ENCODE measurements around the gene TRPM4.
"Not testable (repeated sequence)": the region's sequence is repeated elsewhere in the genome, so short reads cannot be mapped to it uniquely, and the experiment has no call there.

The TRPM4 gene

DNA sequence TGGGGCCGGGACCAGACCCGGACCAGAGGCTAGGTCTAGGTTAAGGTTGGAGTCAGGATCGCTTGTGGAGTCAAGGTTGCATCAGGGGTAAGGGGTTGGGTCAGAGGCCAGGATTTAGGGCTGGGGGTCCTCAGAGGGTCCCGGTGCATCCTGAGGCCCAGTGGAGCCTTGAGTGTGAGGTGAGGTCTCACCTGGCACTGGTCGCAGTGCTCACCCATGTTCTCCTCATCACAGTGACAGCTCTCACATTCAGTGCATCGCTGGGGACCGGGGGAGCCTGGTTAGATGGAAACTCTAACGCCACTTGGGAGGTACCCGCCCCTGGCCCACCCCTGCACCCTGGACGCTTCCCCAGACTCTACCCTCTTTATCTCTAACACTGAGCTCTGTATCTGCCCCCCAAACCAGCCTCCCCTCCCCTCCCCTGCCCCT lies 5.5 kb upstream of the TRPM4 start:
- DNase-seq, result no peak

DNA sequence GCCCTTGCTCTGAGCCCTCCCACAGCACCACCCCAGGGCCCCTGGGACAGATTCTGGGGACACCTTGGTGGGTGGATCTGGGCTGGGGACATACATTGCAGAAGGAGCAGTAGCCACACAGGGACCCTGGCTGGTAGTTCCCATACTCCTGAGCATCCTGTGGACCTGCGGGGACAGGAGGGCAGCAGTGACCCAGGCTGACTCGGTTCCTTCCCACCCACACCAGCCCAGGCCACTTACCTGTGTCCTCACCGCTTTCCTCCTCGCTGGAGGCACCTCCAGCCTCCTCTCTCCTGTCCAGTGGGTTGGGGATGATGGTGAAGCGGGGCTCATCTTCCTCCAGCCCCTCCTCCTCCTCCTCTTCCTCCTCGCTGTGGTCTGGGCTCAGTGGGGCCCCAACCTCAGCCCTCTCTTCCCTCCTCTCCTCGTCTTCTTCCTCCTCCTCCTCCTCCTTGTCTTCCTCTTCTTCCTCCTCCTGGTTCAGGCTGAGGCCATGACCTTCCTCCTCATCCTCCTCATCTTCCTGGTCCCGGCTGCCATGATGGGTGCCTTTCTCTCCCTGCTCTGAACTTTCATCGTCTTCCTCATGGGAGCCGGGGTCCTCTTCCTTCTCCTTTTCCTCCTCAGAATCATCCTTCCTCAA lies 4.3 kb upstream of the TRPM4 start:
- DNase-seq, result no peak

DNA sequence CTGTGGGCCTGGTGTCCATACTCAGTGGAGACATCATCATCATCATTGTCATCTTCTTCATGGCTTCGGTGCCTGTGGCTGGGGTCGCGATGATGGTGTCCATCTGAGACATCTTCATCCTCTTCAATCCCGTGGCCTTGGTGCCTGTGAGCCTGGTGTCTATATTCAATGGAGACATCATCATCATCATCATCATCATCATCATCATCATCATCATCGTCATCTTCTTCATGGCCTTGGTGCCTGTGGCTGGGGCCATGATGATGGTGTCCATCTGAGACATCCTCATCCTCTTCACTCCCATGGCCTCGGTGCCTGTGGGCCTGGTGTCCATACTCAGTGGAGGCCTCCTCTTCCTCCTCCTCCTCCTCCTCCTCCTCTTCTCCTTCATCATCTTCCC lies 3.3 kb upstream of the TRPM4 start:
- no peak for DNase-seq

DNA sequence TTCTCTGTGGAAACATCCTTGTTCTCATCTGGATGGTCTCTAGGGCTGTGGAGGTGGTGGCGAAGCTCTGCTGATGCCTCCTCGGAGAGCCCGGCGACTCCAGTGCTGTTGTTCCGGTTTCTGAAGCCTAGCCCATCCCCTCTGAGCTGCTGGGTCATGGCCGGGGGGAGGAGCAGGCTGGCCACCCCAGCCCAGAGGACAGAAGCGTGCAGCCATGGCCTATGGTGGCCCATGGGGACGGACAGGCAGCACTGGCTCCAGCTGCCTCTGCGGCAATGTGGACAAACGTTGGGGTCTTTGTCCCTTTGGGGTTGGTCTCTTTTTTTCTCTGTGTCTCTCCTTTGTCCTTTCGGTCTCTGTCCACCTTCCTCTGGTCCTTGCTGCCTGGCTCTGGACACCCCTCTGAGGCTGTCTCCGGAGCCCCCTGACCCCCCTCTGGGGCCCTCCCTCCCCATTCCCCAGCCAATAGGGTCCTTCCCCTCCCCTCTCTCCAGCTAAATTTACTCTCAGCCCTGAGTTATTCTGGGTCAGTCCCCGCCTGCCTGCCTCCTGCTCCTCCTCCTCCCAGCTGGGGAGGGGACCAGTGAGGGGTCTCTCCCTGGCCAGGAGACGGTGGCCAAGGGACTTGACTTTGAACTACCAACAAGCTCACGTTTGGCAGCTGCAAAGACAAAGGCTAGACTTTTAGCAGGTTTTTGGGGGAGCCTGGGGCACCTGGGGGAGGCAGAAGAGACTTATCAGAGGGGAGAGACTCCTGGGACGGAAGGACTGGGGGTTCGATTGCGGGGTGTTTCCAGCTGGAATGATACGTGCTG lies 2.4 kb upstream of the TRPM4 start, which contains the start of gene HRC:
TSS of gene HRC (minus strand) at position 392 of the 815 bp plus-strand sequence. CDS start at position 233, 159 bp downstream.
- DNase-seq, result no peak

DNA sequence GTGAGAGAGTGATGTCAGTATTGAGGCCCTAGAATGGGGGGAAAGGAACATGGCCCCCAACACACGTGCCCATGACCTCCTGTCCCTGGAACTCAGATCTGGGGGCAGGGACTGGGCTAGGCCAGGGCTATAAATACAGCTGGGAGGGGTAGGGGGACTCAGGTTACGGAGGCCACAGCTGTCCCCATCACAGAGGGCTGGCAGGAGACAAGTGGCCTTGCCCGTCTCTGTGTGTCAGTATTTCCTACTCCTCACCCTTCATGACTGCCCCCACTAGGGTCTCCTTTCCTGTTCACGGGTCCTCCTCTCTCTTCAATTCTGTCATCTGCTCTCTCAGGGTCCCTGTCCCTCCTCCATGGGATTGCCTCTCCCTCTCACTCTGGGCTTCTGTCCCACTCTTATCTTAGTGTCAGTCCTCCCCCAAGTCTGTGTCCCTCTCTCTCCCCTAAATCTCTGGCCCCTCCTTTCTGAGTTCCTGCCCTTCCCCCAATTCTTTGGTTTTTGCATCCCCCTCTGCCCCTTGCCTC lies 1.7 kb upstream of the TRPM4 start:
- no peak for DNase-seq

DNA sequence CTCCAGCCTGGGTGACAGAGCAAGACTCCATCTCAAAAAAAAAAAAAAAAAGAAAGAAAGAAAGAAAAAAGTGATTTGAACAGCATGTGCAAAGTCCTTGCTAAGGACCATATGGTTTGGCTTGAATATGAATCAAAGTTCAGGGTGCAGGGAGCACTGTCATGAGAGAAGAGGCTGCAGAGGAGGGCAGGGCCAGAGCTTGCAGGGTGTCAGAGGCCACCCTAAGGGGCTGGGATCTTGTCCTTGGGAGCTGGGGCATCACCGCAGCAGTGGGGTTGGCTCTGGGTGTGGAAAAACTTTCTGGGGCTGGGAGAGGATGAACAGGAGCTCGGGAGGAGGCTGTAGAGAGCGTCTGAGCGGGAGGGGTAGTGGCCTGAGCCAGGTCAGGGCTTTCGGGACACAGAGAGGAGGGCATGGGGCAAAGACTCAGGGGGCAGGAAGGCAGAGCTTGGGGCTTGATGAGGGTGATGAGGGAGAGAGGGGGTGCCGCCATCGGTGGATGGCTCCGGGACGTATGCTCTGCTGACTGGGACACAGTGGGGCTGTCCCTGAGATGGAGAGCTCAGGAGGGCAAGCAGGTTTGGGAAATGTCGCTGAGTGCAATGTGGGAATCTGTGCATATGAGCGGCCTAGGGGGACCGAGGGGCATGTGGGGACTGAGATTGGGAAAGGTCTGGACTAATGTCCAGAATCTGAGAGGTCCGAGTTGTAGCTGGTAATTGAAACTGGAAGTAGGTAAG lies 3.0 kb downstream of the TRPM4 start:
- no peak for DNase-seq

DNA sequence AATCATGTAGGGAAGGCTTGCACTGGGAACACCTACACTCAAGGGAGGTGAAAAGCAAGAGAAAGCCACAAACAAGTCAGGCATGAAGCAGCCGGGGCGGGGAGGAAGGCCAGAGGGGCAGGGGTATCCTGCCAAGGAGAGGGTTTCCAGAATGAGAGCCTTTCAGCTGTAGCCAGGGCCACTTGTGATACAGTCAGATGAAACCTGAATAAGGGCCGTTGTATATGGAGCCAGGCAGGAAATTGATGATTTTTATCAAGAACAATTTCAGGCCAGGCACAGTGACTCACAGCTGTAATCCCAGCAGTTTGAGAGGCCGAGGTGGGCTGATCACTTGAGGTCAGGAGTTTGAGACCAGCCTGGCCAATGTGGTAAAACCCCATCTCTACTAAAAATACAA lies 4.4 kb downstream of the TRPM4 start:
- no peak for DNase-seq

DNA sequence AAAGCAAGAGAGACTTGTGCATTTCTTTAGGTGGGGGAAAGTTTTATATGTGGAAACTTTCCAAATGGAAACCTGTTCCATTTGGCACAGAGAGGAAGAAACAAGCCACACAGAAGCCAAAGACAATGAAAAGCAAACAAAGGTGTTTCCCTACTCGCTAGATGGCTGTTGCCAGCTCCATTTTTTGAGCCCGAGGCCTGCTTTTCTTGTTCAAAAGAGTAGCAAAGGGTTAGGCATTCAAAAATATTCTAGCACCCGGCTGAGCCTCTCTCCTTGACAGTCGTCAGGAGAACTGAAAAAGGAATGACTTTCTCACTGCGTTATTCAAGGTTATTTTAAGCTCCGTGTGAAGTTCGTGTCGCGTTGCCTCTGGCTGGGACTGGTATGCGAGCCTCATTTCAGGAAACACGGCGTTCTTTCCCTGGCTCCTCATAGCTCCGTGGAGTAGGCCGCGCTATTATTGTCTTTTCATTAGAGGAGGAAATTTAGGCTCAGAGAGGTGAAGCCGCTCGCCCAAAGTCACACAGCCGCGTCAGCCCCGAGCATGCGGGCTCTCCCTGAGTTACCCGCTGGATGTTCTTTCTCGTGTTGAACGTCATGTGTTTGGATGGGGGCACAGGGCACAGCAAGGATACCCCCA lies 7.6 kb downstream of the TRPM4 start:
- DNase-seq, result no peak

DNA sequence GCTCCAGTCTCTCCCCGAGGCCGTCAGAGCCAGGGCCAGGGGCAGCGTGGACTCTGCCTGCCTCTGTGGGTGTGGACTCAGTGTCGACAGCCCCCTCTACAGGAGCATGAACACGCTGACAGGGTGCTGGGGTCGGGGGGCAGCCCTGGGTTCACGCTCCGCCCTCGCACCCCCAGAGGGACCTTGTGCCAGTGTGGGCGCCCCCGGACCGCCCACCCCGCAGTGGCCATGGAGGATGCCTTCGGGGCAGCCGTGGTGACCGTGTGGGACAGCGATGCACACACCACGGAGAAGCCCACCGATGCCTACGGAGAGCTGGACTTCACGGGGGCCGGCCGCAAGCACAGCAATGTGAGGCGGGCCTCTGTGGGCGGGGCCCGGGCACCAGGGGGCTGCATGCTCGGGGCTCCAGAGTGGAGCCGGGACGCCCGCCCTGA lies 8.3 kb downstream of the TRPM4 start:
- DNase-seq, result no peak

DNA sequence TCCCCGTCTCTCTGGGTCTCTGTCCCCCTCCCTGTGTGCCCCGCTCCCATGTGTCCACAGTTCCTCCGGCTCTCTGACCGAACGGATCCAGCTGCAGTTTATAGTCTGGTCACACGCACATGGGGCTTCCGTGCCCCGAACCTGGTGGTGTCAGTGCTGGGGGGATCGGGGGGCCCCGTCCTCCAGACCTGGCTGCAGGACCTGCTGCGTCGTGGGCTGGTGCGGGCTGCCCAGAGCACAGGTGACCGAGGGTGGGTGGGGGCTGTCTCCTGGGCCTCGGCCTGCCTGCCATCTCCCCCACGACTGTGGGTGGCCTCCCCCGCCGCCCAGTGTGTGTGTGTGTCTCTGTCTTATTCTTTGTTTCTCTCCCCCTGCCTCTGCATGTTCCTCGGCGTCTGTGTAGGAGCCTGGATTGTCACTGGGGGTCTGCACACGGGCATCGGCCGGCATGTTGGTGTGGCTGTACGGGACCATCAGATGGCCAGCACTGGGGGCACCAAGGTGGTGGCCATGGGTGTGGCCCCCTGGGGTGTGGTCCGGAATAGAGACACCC lies 10.3 kb downstream of the TRPM4 start:
- no peak for DNase-seq

DNA sequence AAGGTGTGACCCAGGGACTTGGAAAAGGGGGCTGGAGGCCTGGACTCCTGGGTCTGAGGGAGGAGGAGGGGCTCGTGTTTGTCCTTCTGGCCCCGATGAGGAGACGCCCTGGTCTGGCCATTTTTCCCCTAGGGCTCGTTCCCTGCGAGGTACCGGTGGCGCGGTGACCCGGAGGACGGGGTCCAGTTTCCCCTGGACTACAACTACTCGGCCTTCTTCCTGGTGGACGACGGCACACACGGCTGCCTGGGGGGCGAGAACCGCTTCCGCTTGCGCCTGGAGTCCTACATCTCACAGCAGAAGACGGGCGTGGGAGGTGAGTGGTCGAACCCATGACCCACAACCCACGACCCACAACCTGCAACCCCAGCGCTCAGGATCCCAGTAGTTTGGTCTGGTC lies 10.8 kb downstream of the TRPM4 start:
- no peak for DNase-seq

DNA sequence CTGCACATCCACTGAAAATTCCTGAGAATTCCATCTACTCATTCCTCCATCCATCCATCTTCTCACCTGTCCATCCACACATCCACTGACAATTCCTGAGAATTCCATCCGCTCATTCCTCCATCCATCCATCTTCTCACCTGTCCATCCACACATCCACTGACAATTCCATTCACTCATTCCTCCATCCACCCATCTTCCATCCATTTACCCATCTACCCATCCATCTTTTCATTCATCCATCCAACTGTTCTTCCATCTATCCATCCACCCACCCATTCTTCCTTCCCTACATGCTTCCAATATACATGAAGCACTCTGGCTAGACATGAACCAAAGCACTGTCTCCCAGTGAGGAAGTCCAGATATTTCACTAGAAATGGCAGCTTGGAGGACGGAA lies 15.6 kb downstream of the TRPM4 start:
- no peak for DNase-seq

DNA sequence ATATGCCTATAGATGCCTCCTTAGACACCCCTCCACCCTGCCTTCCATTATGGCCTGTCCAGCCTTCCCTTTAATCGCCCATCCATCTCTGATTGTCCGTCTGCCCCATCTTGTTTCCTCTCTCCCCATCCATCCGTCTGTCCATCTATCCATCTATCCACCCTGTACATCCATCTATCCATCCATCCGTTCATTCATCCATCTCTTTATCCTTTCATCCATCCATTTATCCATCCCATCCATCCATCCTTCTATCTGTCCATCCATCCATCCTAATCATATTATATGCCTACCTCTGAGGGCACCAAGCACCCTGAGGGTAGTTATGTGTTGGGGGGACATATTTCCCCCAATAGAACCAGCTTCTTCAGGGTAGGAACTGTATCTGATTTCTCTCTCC lies 23.1 kb downstream of the TRPM4 start:
- no peak for DNase-seq

DNA sequence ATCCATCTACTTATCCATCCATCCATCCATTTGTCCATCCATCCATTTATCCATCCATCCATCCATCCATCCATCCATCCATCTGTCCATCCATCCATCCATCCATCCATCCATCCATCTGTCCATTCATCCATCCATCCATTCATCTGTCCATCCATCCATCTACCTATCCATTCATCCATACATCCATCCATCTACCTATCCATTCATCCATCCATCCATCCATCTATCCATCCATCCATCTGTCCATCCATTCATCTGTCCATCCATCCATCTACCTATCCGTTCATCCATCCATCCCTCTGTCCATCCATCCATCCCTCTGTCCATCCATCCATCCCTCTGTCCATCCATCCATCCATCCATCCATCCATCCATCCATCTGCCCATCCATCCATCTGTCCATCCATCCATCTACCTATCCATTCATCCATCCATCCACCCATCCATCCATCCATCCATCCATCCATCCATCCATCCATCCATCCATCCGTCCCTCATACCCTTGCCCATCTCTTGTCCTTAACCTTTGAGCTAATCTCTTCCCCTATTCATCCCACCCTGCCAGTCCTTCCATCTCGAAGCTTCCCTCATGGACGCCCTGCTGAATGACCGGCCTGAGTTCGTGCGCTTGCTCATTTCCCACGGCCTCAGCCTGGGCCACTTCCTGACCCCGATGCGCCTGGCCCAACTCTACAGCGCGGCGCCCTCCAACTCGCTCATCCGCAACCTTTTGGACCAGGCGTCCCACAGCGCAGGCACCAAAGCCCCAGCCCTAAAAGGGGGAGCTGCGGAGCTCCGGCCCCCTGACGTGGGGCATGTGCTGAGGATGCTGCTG lies 24.6 kb downstream of the TRPM4 start:
- not testable (repeated sequence) for DNase-seq

DNA sequence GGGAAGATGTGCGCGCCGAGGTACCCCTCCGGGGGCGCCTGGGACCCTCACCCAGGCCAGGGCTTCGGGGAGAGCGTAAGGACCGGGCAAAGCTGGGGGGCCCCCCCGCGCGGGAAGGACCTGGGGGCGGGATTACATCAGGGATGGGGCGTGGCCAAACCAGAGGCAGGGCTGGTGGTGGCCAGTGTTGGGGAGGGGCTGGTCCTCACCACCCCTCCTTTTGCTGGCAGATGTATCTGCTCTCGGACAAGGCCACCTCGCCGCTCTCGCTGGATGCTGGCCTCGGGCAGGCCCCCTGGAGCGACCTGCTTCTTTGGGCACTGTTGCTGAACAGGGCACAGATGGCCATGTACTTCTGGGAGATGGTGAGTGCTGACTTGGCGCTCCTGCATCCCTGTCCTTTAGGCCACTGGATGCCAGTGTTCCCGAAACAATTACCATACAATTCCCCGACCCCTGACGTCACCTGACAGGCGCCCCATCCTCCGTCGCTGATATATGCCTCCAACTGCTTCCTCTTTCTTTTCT lies 25.3 kb downstream of the TRPM4 start:
- DNase-seq, result no peak

DNA sequence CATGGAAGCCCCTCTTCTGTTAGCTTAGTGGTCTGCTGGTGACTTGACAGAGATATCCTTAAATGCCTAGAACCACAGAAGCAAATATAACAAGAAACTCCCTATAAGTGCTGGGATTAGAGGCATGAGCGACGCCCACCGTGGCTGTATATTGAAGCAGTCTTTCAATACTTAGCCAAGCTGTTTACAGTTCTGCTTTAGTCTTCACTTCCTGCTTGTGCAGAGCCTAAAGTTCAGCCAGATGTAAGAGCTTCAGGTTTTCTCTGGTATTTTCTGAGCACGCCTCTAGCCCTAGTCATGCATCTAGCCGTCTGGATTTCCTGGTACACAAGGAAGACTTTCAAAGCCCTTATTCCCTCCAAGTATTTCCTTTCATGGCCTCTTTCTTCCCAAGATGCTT lies 28.5 kb downstream of the TRPM4 start:
- DNase-seq, result no peak

DNA sequence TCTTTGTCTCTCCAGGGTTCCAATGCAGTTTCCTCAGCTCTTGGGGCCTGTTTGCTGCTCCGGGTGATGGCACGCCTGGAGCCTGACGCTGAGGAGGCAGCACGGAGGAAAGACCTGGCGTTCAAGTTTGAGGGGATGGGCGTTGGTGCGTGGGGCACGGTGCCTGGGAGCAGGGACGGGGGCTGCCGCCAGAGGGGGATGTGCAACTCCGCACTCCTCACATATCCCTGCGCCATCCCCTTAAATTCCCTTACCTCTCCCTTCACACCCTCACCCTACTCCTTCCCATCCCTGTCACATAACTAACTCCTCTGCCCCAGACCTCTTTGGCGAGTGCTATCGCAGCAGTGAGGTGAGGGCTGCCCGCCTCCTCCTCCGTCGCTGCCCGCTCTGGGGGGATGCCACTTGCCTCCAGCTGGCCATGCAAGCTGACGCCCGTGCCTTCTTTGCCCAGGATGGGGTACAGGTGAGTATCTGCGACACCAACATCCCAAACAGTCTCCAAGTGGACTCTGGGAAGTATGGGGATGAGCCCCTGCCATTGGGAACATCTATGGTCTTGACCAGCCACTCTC lies 31.1 kb downstream of the TRPM4 start:
- DNase-seq, result no peak

DNA sequence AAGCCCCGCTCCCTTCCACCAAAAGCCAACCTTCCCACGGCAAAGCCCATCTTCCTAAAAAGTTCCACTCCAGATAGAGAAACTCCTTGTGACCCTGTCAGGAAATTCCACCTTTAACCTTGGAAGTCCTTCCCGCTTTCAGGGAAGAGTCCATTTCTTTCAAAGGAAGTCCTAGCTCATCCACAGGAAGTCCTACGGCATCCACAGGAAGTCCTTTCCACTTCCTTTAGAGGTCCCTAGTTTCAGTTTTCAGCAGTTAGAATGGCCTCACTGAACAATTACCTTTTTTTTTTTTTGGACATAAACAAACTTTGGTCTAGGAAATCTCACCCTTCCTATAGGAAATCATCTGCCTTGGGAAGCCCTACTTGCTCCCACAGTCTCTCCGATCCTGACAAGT lies 31.7 kb downstream of the TRPM4 start:
- no peak for DNase-seq

DNA sequence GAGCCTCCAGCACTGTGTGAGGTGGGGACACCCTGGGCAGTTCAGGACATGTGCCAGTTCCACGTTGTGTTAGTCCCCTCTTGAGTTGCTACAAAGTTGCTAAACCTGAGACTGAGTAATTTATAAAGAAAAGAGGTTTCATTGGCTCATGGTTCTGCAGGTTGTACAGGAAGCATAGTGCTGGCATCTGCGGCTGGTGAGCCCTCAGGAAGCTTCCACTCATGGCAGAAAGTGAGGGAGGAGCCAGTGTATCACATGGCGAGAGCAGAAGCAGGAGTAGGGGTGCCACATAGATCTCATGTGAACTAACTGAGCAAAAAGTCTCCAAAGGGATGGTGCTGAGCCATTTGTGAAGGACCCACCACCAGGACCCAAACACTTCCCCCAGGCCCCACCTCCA lies 33.2 kb downstream of the TRPM4 start:
- no peak for DNase-seq

DNA sequence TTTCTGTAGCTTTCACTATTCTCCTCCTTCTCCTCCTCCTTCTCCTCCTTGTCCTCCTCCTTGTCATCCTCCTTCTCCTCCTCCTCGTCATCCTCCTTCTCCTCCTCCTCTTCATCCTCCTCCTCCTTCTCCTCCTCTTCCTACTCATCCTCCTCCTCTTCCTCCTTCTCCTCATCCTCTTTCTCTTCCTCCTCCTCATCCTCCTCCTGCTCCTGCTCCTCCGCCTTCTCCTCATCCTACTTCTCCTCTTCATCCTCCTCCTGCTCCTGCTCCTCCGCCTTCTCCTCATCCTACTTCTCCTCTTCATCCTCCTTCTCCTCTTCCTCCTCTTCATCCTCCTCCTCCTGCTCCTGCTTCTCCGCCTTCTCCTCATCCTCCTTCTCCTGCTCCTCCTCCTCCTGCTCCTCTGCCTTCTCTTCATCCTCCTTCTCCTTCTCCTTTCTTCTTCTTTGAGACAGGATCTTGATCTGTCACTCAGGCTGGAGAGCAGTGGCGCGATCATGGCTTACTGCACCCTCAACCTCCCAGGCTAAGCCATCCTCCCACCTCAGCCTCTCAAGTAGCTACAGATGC lies 36.3 kb downstream of the TRPM4 start:
- DNase-seq, result no peak

DNA sequence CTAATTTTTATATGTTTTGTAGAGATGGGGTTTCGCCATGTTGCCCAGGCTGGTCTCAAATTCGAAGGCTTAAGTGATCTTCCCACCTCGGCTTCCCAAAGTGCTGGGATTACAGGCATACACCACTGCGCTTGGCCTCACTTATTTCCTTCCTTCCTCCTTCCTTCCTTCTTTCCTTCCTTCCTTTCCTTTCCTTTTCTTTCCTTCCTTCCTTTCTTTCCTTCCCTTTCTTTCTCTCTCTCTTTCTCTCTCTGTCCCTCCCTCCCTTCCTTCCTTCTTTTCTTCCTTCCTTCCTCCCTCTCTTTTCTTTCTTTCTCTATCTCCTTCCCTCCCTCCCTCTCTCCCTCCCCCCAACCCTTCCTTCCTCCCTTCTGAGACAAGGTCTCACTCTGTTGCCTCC lies 36.8 kb downstream of the TRPM4 start:
- no peak for DNase-seq

All from activated CD4-positive, alpha-beta T cell treated with anti-CD3 and anti-CD28 coated beads, Interleukin-2, amount 50 U/mL, for 4 hours (primary cell).